GM19372 (cell line): Measurements from ENCODE around the gene CREB3L1.

Experiments used
- ATAC-seq: cut with Tn5 transposase; IDR thresholded peaks from one replicate; pipeline ENCODE4 v1.9.1; 2021; ENCODE audit warnings: mild to moderate bottlenecking, low read depth, moderate library complexity; ENCODE audit not compliant: unreplicated experiment

CREB3L1 gene

GRCh38 chr11:46271875-46272815, 5.3 kb upstream of the CREB3L1 start:
- ATAC-seq, result no peak

- ATAC-seq, result no peak
Measured at GRCh38 chr11:46272816-46273427, 4.5 kb upstream of the CREB3L1 start.

DNA sequence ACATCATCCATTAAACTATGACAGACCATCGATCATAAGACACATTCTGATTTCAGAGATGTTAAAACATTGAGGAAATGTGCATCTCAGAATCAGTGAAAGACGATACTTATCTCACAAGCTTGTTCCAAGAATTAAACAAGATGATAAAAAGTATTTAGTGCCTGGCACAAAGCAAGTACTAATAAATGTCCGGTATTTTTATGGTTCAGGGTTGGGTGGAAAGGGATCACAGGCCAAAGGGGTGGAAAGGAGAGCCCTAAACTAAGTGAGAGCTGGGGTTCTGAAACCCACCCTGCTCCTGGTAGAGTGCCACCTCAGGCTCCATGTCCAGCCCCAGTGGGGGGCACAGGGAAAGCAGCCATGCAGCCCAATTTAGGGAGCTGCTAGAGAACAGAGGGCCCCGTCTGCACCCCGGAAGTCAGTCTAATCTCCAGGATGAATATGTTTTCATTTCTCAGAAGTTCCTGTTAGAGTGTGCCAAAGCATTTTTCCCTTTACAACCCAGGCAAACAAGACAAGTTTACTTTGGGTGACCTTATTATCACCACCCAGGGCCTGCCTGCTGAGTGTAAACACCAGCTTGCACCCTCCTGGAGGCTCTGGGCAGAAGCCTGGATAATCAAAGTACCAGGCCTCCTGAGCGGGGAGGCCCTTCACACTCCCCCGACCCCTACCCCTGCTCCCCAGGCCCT, 3.8 kb upstream of the CREB3L1 start:
- ATAC-seq, result no peak

GRCh38 chr11:46275964-46276641, 1.4 kb upstream of the CREB3L1 start:
- ATAC-seq, result no peak

GRCh38 chr11:46277313-46277621, 195 bp upstream of the CREB3L1 start:
- no peak for ATAC-seq

DNA sequence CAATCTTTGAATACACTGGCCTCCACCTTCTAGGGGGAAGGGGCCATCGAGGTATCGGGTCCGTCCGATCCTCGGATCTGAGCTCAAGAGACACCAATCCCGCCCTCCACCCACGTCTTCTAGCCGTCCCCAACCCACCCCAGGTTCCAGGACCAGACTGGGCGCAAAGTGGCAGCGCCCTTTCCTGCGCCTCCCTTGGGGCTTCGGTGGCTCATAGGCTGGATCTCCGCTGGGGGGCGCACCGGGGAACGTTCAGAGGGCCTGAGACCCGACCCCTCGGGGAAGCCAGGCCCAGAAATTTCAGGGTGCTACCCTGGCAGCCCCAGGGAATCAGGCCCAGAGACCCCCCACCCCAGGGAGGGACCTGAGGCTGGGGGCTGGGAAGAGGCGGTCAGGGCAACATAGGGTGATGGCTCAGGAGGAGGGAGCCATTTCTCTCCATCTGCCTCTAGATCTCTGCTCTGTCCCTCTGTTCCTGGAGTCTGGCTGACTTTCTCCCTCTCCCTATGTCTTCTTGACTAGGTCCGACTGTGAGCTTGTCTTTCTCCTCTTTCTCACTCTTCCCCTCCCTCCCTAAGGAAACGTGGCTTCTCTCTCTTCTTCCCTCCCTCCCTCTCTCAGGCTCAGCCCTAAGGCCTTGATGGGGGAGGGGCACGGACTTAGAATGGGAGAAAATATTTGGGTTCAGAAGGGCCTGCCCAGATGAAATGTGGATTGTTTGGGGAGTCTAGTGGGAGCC, 1.1 kb downstream of the CREB3L1 start:
- ATAC-seq, result no peak

DNA sequence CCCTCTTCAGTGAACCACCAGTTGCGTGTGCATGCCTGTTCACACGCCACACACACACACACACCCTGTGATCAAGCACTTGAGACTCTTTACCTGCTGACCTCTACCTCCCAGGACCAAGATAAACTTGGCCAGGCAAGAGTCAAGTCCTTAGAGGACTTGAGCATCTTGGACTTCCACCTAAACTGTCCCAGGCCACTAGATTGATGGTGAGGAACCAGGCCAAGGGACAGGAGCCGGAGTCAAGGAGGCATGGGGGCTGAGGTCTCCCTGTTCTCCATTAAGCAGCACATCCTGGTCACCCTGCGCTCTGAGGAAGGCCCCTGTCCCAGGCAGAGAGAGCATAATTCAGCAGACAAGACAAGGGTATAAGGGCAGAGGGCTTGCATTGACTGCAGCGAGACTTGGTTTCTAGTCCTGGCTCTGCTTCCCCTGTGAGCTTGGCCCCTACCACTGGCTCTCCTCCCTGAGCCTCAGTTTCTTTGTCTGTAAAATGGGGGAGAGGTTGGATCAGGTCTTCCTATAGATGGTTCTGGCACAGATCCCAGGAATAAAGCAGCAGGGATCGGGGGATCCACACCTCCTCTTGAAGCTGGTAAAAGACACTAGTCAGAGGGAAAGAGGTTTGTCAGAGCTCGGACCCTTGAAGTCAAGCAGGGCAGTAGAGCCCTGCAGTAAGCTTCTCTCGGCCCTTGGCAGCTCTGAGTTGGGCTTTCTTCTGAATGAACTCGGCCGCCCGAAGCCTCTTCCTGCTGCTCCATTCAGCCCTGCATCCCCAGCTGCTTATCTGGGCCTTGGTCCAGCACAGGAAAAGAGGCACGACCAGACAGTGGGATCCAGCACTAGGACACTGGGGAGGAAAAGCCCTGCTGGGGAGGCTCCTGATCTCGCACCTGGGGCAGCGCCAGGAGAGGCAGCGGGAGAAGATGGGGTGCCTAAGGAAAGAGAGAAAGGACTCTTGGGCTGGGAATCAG, 2.0 kb downstream of the CREB3L1 start:
- ATAC-seq, result no peak

DNA sequence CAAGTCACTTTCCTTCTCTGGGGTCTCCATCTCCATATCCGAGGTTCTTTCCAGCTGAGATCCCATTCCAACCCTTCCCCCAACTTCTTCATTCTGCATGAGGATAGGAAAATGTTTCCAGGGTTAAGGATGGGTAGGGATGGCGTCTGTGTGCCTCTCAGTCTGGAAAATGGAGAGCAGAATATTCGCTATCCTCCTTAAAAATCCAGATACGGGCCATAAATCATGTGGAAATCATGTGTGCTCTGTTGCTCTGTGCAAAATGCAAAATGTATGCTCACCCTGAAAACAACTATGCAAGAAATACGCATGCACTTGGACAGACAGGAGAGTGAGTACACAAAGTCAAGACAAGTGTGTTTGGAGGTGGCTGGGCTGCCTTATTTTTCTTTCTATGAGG, 3.2 kb downstream of the CREB3L1 start:
- ATAC-seq, result no peak

DNA sequence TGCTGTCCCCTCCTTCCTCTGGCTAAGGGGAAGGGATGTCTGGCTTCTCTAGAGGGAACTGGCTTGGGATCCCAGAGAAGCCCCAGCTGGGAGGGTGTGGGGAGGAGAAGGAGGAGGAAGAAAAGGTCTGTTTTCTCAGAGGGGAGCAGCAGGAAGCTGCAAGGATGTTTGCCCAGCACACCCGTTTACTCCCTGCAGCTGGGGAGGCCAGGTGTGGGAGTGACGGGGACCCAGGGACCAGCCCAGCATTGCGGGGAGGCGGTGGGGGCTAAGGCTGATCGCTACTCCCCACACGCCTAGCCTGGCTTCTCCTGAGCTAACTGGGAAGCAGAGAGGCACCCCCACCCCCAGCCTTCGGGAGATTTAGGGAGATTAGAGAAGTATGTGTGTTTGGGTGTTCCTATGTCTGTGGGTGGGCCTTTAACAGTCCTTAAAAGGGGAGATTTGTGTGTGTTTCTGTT, 3.9 kb downstream of the CREB3L1 start:
- ATAC-seq, result no peak

- no peak for ATAC-seq
Measured at GRCh38 chr11:46285173-46285572, 7.7 kb downstream of the CREB3L1 start.

DNA sequence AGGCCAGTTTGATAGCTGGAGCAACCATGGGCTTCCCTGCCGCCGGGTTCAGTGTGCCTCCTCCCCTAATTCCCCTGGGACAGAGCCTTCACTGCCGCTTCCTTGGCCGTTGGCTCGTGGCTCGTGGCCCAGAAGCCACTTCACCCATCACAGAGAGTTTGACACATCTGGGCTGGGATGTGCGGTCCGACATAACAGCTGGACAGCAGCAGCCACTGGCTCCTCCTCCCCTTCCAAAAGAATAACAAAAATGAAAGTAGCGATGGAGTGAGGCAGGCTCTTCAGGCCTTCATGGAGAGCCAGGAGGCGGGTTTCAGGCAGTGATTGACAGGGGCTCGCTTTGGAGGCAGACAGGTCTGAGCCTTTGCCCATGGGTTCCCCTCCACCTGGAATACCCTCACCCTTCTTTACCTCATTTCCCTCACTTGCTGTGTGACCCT, 8.2 kb downstream of the CREB3L1 start:
- no peak for ATAC-seq

GRCh38 chr11:46286789-46287188, 9.3 kb downstream of the CREB3L1 start:
- no peak for ATAC-seq

- no peak for ATAC-seq
Measured at GRCh38 chr11:46288451-46288850, 11.0 kb downstream of the CREB3L1 start.

DNA sequence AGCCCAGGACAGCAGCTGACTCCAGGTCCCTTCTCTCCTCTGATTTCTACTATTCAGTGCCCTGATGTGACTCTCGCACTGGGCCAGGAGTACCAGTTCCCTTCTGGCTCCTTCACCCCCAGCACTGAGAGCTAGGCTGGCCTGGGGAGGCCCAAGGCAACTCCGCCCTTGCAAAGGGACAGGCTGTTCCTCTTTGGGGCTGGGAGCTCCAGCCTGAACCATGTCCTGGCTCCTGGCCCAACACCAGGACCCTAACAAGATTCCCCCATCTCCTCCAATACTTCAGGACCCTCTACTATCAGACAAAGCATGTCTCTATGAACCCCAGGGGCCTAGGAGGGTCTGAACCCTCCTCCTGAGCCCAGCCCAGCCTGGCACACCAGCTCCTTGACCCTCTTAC, 12.5 kb downstream of the CREB3L1 start:
- no peak for ATAC-seq

DNA sequence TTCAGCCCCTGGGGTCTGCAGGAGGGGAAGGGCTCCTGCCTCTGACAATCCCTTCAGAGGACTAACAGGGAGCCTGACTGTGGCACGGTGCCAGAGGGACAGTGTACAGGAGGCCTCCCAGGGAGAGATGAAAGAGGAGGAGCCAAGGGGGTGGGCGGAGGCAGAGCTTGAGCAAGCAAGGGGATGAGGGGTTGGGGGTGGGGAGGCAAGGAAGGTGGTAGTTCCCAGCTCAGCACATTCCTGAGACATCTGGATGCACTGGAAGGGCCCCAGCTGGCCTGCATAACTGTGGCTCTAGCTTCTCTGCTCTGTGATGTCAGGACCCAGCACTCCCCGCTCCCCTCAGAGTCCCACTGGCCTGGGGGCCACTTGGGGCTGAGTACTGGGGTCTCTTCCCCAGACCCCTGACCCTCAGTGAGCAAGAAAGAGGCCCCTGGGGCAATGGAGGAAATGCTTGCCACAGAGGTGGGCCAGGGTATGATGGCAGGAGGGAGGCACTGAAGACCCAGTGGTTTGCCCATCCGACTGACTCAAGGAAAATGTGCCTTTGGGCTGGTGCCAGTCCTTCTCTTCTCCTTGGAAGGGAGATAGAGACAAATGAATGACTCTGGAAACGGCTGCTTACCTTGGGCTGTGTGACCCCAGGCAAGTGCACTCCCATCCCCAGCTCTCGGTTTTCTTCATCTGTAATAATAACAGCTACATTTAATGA, 13.3 kb downstream of the CREB3L1 start:
- no peak for ATAC-seq

DNA sequence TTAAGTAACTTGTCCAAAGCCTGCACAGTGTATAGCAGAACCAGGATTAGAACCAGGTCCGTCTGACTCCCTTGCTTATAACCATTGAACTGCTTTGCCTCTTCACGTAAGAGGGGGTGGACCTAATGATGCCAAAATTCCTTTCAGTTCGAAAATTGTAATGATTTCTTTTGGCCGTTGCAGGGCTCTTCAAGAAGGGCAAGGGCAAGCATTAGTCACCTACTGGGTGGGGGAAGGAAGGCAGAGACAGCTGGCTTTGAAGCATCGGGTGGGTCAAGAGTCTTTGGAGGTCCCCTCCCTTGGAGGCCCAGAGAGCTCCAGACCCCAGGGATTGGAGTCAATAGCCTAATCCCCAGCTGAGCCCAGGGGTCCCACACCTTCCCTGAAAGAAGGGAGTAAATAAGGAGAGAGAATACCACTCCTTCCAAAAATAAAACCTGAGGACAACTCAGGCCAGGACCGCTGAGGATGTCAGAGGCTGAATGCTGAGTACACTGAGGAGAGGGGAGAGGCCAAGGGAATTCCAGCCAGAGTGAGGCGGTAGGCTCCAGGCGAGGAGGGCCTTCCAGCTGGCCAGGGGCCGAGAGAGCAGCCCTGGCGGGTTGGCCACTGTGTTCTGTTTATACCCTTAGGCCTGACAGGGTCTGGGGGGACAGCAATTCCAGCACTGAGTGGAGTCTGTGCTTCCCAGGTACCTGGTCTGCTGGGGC, 14.1 kb downstream of the CREB3L1 start:
- no peak for ATAC-seq

- no peak for ATAC-seq
Measured at GRCh38 chr11:46293066-46293465, 15.6 kb downstream of the CREB3L1 start.

GRCh38 chr11:46293641-46294103, 16.2 kb downstream of the CREB3L1 start:
- no peak for ATAC-seq
